HepG2 (cell line): Measurements from ENCODE around the gene TNFRSF6B. TPM values are rescaled to one million over a fixed set of nuclear protein-coding genes. Genes with fewer than 3 reads are reported as not detected.

Source experiments
- ARNTL ChIP-seq: sonication (generic); formaldehyde crosslinking; IDR thresholded peaks from 2 replicates; pipeline ENCODE4 v1.4.0; 2020; ENCODE audit warnings: mild to moderate bottlenecking, missing genetic modification reagents
- FLYWCH1 ChIP-seq: sonication (generic); formaldehyde crosslinking; IDR thresholded peaks from 2 replicates; pipeline ENCODE4 v1.8.1; 2023; ENCODE audit warnings: mild to moderate bottlenecking, missing genetic modification reagents
- HDAC1 ChIP-seq: sonication (generic); formaldehyde crosslinking; IDR thresholded peaks from 2 replicates; pipeline ENCODE4 v1.5.1; 2020; ENCODE audit warnings: mild to moderate bottlenecking, missing genetic modification reagents
- HNRNPUL1 ChIP-seq: fragments of 200-400 bp; formaldehyde crosslinking; IDR thresholded peaks from 2 replicates; pipeline ENCODE4 v1.6.1; 2017; ENCODE audit warnings: low read depth, mild to moderate bottlenecking, low read length, moderate library complexity
- IRF9 ChIP-seq: sonication (generic); formaldehyde crosslinking; IDR thresholded peaks from 2 replicates; pipeline ENCODE4 v1.8.0; 2022; ENCODE audit warnings: missing genetic modification reagents, mild to moderate bottlenecking, borderline replicate concordance
- LBX2 ChIP-seq: sonication (generic); formaldehyde crosslinking; IDR thresholded peaks from 2 replicates; pipeline ENCODE4 v1.5.0; 2020; ENCODE audit warnings: missing genetic modification reagents, mild to moderate bottlenecking, borderline replicate concordance
- MAZ ChIP-seq, 2 experiments: sonication (generic) in 1 of 2; formaldehyde crosslinking in 1 of 2; IDR thresholded peaks; 2 replicates each; pipeline versions ENCODE4 v1.5.0 to v1.6.1; 2012 to 2020; ENCODE audit warnings: low read depth in 2 of 2, mild to moderate bottlenecking in 2 of 2, borderline replicate concordance in 1 of 2, improper control_type of control experiment in 1 of 2, low read length in 1 of 2, missing genetic modification reagents in 1 of 2, moderate library complexity in 1 of 2
- NONO ChIP-seq, 2 experiments: fragments of 450-650 bp in 1 of 2; sonication (generic) in 1 of 2; formaldehyde crosslinking in 1 of 2; IDR thresholded peaks in 1 of 2; conservative IDR thresholded peaks in 1 of 2; 2 replicates each; pipeline versions ENCODE4 v1.6.1 to v1.8.0; 2017 to 2022; ENCODE audit warnings: mild to moderate bottlenecking in 1 of 2, missing genetic modification reagents in 1 of 2, moderate library complexity in 1 of 2
- NR2F2 ChIP-seq: IDR thresholded peaks from 2 replicates; pipeline ENCODE4 v1.6.1; 2012; ENCODE audit warnings: low read depth, inconsistent platforms, borderline replicate concordance
- PITX1 ChIP-seq: sonication (generic); formaldehyde crosslinking; IDR thresholded peaks from 2 replicates; pipeline ENCODE4 v1.5.1; 2020; ENCODE audit warnings: mild to moderate bottlenecking, missing genetic modification reagents
- POGZ ChIP-seq: sonication (generic); formaldehyde crosslinking; IDR thresholded peaks from 2 replicates; pipeline ENCODE4 v1.4.0; 2020; ENCODE audit warnings: mild to moderate bottlenecking, missing genetic modification reagents
- POLR2AphosphoS5 ChIP-seq: IDR thresholded peaks from 2 replicates; pipeline ENCODE4 v1.6.1; 2012; ENCODE audit warnings: low read depth, low read length
- SRSF1 ChIP-seq: fragments of 200-400 bp; formaldehyde crosslinking; optimal IDR thresholded peaks from 2 replicates; pipeline ENCODE3; 2017; ENCODE audit warnings: mild to moderate bottlenecking, low read depth, low read length, moderate library complexity
- STAT5B ChIP-seq: sonication (generic); formaldehyde crosslinking; IDR thresholded peaks from 2 replicates; pipeline ENCODE4 v1.4.0; 2020; ENCODE audit warnings: missing genetic modification reagents
- TAF15 ChIP-seq: fragments of 200-400 bp; formaldehyde crosslinking; IDR thresholded peaks from one replicate; pipeline ENCODE4 v1.6.1; 2018; ENCODE audit warnings: mild to moderate bottlenecking, low read depth, low read length; ENCODE audit not compliant: poor library complexity, severe bottlenecking
- TARDBP ChIP-seq: sonication (generic); formaldehyde crosslinking; IDR thresholded peaks from 2 replicates; pipeline ENCODE4 v1.8.0; 2022; ENCODE audit warnings: mild to moderate bottlenecking, missing genetic modification reagents
- ZFP36 ChIP-seq: fragments of 150-350 bp; IDR thresholded peaks from 2 replicates; pipeline ENCODE4 v1.6.1; 2018; ENCODE audit warnings: borderline replicate concordance, low read length, low read depth; ENCODE audit not compliant: partially characterized antibody
- ZMYM2 ChIP-seq: sonication (generic); formaldehyde crosslinking; IDR thresholded peaks from 2 replicates; pipeline ENCODE4 v1.8.0; 2022; ENCODE audit warnings: mild to moderate bottlenecking, missing genetic modification reagents
- ZNF296 ChIP-seq: sonication (generic); formaldehyde crosslinking; conservative IDR thresholded peaks from 2 replicates; pipeline ENCODE4 v1.5.0; 2020; ENCODE audit warnings: mild to moderate bottlenecking, missing genetic modification reagents
- ZNF3 ChIP-seq: IDR thresholded peaks from 2 replicates; pipeline ENCODE4 v1.7.0; 2017; ENCODE audit warnings: inconsistent platforms
- ZNF383 ChIP-seq: sonication (generic); formaldehyde crosslinking; IDR thresholded peaks from 2 replicates; pipeline ENCODE4 v1.4.0; 2020; ENCODE audit warnings: missing genetic modification reagents, mild to moderate bottlenecking, borderline replicate concordance
- ZNF547 ChIP-seq: sonication (generic); formaldehyde crosslinking; IDR thresholded peaks from 2 replicates; pipeline ENCODE4 v1.5.1; 2020; ENCODE audit warnings: mild to moderate bottlenecking, missing genetic modification reagents
- ZNF614 ChIP-seq: IDR thresholded peaks from 2 replicates; pipeline ENCODE4 v1.6.1; 2018; ENCODE audit warnings: missing biosample characterization, missing genetic modification reagents, inconsistent platforms, borderline replicate concordance
- ZNF883 ChIP-seq: sonication (generic); formaldehyde crosslinking; IDR thresholded peaks from 2 replicates; pipeline ENCODE4 v1.5.1; 2020; ENCODE audit warnings: mild to moderate bottlenecking, missing genetic modification reagents; ENCODE audit errors: not compliant biosample characterization
- polyA plus RNA-seq, 8 experiments: library from polyadenylated mRNA; depleted of rRNA in 3 of 8; stranded (reverse) in 7 of 8; unstranded in 1 of 8; fragments of >200 nt; fragmentation: Illumina TruSeq in 4 of 8; extraction: Trizol in 4 of 8; gene quantifications; 2 replicates each; pipeline versions ENCODE4 v1.2.1 to v1.2.3, GENCODE V29; 2011 to 2016; ENCODE audit warnings: low read depth in 4 of 8, missing spikeins in 1 of 8, mixed read lengths in 1 of 8; ENCODE audit not compliant: insufficient read depth in 1 of 8
- total RNA-seq, 5 experiments: library from RNA; depleted of rRNA; stranded (reverse); fragments of >200 nt; fragmentation: Illumina TruSeq; extraction: Trizol; gene quantifications; 2 replicates each; pipeline ENCODE4 v1.2.3, GENCODE V29; 2016; ENCODE audit warnings: low read depth in 1 of 5
- TF ChIP-seq, protein P1 (sequence below): sonication (generic); formaldehyde crosslinking; IDR thresholded peaks from 2 replicates; pipeline ENCODE4 v1.5.1; 2020; ENCODE audit warnings: missing genetic modification reagents, mild to moderate bottlenecking, borderline replicate concordance
- TF ChIP-seq, protein P2 (sequence below): IDR thresholded peaks from 2 replicates; pipeline ENCODE4 v1.6.1; 2016; ENCODE audit warnings: control low read depth

Gene TNFRSF6B
- total and polyA plus RNA-seq, 2 of the 13 experiments (the other 11 are each of a cell fraction or from before 2014, with no cell fraction given) = 0.24 TPM; not detected in 1

GRCh38 chr20:63734111-63734945 lies 37.9 kb downstream of the TNFRSF6B start (continued):
- TF ChIP-seq POGZ (CRISPR knock-in tag) = 0 out of 2 replicates have a peak, but pooled peaks have one; percentile 54
- TF ChIP-seq SRSF1 = no peak
- 0 out of 2 replicates have a peak, but pooled peaks have one; percentile 20 for TF ChIP-seq TARDBP (CRISPR knock-in tag)
- TF ChIP-seq POLR2AphosphoS5 = peak; percentile 7; the same call in 1 of the 2 replicates
- TF ChIP-seq IRF9 (CRISPR knock-in tag) = no peak
- TF ChIP-seq ZMYM2 (CRISPR knock-in tag) = peak; percentile 96
- TF ChIP-seq, protein P1, sequence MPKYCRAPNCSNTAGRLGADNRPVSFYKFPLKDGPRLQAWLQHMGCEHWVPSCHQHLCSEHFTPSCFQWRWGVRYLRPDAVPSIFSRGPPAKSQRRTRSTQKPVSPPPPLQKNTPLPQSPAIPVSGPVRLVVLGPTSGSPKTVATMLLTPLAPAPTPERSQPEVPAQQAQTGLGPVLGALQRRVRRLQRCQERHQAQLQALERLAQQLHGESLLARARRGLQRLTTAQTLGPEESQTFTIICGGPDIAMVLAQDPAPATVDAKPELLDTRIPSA = 0 out of 2 replicates have a peak, but pooled peaks have one; percentile 8
- TF ChIP-seq STAT5B (CRISPR knock-in tag) = no peak
- no peak for TF ChIP-seq ZNF614 (CRISPR knock-in tag)
- no peak for TF ChIP-seq LBX2
- TF ChIP-seq ZFP36 = no peak
- peak; percentile 17 for TF ChIP-seq TAF15
- peak; percentile 41; the same call in 1 of the 2 replicates for TF ChIP-seq PITX1 (CRISPR knock-in tag)
- TF ChIP-seq FLYWCH1 (CRISPR knock-in tag) = 0 out of 2 replicates have a peak, but pooled peaks have one; percentile 56
- TF ChIP-seq ZNF547 (CRISPR knock-in tag) = 0 out of 2 replicates have a peak, but pooled peaks have one; percentile 30
- 0 out of 2 replicates have a peak, but pooled peaks have one; percentile 39 for TF ChIP-seq ARNTL (CRISPR knock-in tag)
- no peak for TF ChIP-seq ZNF3
- TF ChIP-seq ZNF383 (CRISPR knock-in tag) = no peak
- TF ChIP-seq NONO (IDR thresholded peaks at IDR 0.05) = no peak
- TF ChIP-seq NONO (CRISPR knock-in tag; conservative IDR thresholded peaks at IDR 0.05) = peak; percentile 84; the same call in 1 of the 2 replicates
- TF ChIP-seq, protein P2, sequence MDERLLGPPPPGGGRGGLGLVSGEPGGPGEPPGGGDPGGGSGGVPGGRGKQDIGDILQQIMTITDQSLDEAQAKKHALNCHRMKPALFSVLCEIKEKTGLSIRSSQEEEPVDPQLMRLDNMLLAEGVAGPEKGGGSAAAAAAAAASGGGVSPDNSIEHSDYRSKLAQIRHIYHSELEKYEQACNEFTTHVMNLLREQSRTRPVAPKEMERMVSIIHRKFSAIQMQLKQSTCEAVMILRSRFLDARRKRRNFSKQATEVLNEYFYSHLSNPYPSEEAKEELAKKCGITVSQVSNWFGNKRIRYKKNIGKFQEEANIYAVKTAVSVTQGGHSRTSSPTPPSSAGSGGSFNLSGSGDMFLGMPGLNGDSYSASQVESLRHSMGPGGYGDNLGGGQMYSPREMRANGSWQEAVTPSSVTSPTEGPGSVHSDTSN (CRISPR knock-in tag) = peak; percentile 35; the same call in 1 of the 2 replicates
- no peak for TF ChIP-seq MAZ (IDR thresholded peaks at IDR 0.05; ENCODE audit: borderline replicate concordance, low read depth, low read length)
- TF ChIP-seq MAZ (CRISPR knock-in tag; IDR thresholded peaks at IDR 0.05; ENCODE audit: low read depth) = peak; percentile 51; the same call in 1 of the 2 replicates
- peak; percentile 91 for TF ChIP-seq HDAC1 (CRISPR knock-in tag)
- TF ChIP-seq NR2F2 = peak; percentile 88
- TF ChIP-seq ZNF296 (CRISPR knock-in tag) = peak; percentile 93
- peak; percentile 63 for TF ChIP-seq ZNF883 (CRISPR knock-in tag)
- no peak for TF ChIP-seq HNRNPUL1
